T-helper 9 cell (primary cell): Measurements from ENCODE around the gene FSD1.
"Not testable (repeated sequence)": the region's sequence is repeated elsewhere in the genome, so short reads cannot be mapped to it uniquely, and the experiment has no call there.

ENCODE experiments used
- DNase-seq: peaks from one replicate; pipeline ENCODE4 v3.0.0-alpha.2; 2020

Gene FSD1

DNA sequence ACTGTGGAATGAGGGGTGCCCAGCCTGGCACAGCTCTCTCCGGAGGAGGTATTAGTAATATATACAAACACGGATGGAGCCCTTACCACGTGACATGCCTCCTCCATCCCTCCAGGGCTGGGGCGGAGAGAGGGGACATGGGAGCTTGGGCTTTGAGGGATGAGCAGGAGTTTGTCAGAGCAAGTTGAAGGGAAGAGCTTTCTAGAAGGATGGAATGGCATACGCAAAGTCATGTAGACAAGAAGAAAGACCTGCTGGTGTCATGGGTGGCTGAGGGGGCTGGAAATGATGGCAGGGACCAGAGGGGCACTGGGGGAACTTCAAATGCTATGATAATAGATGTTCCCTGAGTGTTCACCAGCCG lies 41.6 kb downstream of the FSD1 start:
- DNase-seq = no peak

DNA sequence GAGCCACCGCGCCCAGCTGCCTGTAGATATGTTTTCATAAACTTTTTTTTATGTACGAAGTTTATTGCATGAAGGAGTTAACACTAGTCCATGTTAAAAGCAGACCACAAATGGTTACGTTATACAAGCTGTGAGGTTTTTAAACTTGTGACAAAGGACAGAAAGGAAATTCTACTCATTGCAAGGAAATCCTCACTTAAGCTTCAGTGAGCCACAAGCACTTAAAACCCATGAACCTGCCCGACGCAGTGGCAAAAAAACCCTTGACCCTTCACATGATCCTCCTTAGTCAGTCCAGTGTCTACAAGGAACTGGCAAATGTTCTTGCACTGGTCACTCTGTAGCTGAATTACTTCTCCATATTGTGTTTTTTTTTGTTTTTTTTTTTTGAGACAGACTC lies 43.1 kb downstream of the FSD1 start:
- DNase-seq = no peak

DNA sequence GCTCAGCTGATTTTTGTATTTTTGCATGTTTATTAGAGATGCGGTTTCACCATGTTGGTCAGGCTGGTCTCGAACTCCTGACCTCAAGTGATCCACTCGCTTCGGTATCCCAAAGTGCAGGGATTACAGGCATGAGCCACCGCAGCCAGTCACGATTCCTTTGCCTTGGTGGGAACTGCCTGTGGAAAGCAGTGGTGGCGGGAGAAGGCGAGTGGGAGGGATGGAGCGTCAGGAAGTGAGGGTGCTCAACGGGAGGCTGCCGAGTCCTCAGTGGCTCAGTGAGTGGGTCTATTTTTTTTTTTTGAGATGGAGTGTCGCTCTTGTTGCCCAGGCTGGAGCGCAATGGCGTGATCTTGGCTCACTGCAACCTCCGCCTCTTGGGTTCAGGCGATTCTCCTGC lies 44.8 kb downstream of the FSD1 start:
- DNase-seq = not testable (repeated sequence)

DNA sequence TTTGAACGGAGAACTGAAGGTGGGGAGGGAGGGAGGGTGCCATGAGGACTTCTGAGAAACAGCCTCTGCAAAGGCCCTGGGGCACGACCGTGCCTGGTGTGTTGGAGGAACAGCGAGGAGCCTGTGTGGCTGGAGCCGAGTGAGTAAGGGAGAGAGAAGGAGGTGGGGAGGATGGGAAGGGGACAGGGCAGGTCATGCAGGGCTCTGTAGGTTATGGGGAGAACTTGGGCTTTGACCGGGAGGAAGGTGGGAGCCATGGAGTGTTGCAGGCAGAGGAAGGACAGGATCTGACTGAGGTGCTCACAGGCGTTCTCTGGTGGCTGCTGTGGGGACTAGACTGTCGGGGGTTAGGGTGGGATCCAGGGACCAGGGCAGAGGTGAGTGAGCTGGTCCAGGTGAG lies 45.7 kb downstream of the FSD1 start:
- no peak for DNase-seq

DNA sequence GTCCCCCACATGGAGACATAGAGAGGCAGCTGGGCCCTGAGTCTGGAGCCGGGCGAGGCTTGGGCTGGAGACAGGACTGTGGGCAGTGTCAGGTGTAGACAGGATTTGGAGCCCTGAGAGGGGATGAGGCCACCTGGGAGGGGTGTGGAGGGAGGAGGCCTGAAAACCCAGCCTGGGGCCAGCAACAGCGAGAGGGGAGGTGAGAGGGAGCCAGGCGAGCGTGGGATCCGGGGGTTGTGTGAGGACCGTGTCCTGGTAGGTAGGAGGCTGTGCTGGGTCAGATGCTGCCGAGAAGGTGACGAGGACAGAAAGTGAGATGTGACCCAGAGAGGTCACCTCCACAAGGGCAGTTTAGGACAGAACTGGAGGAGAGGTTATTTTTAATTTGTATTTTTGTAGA lies 46.3 kb downstream of the FSD1 start:
- DNase-seq = no peak

DNA sequence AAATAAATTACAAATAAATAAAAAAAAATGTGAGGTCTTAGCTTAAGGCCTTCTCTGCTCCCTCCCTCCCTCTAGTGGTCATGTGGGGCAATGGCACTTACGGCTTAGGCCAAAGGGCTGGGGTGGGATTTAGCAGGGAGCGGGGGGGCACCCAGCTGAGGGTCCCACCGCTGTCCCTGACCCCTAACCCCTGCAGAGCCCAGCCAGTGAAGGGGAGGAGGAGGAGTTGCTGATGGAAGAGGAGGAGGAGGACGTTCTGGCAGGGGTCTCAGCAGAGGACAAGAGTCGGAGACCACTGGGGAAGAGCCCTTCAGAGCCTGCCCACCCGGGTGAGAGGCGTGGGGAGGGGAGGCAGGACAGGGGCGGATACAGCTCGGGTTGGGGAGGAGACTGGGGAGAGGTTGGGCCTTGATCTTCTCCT lies 48.3 kb downstream of the FSD1 start:
- DNase-seq = peak; percentile 49

DNA sequence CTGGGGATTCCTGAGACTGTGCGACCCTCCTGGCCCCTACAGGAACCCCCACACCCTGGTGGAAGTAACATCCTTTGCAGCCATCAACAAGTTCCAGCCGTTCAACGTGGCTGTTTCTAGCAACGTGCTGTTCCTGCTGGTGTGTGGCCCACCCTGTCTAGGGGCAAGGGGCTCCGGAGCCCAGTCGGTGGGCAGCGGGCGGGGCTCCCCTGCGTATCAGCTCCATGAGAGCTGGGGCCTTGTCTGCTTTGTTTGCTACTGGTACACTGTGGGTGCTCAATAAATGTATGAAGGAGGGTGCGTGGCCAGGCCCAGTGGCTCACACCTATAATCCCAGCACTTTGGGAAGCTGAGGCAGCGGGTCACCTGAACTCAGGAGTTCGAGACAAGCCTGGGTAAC lies 49.9 kb downstream of the FSD1 start:
- DNase-seq = no peak

DNA sequence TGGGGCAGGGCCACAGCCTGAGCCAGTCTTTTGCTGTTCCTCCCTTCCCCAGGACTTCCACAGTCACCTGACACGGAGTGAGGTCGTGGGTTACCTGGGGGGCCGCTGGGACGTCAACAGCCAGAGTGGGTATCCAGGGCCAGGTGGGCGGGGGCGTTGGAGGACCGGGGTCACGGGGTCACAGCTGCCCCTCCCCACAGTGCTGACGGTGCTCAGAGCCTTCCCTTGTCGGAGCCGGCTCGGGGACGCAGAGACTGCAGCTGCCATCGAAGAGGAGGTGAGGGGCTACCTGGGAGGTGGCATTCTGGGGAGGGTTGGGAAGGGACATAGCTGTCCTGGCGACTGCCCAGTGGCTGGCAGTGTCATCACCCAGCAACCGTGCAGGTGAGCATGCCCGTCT lies 50.5 kb downstream of the FSD1 start:
- DNase-seq = no peak

DNA sequence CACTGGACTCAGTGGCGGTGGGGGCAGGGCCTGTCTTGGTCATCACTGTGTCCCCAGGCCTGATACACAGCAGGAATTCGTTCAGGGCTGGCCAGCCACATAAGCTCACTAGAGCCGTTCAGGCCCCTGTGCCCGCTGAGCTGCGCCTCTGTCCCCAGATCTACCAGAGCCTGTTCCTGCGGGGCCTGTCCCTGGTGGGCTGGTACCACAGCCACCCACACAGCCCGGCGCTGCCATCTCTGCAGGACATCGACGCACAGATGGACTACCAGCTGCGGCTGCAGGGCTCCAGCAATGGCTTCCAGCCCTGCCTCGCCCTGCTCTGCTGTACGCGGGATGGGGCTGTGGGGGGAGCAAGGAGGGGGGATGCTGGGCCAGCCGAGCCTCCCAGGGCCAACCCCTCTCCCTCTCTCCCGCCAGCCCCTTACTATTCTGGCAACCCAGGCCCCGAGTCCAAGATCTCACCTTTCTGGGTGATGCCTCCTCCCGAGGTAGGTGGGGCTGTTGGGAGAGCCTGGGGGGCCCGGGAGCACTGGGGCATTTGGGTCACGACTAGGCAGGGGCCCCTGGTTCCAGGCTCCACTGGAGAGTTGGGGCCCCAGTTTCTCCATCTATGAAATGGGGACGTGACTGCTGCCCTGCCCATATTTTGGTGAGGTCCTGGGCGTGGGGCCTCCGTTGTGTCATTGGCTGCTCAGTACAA lies 52.8 kb downstream of the FSD1 start:
- no peak for DNase-seq

DNA sequence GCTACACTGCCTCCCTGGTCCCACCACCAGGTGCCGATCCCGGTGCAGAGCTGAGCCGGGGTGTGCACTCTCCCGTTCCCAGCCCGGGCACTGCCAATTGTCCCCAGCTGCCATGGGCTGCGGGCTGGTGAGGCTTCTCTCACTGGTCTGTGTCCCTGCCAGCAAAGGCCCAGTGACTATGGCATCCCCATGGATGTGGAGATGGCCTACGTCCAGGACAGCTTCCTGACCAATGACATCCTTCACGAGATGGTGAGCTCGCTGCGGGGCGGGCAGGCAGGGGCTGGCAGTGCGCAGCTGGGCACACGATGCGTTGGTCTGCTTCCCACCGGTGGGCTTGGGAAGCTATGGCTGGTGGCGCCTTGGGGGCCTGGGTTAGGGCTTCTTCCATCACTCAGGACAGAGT lies 53.5 kb downstream of the FSD1 start:
- DNase-seq = no peak

DNA sequence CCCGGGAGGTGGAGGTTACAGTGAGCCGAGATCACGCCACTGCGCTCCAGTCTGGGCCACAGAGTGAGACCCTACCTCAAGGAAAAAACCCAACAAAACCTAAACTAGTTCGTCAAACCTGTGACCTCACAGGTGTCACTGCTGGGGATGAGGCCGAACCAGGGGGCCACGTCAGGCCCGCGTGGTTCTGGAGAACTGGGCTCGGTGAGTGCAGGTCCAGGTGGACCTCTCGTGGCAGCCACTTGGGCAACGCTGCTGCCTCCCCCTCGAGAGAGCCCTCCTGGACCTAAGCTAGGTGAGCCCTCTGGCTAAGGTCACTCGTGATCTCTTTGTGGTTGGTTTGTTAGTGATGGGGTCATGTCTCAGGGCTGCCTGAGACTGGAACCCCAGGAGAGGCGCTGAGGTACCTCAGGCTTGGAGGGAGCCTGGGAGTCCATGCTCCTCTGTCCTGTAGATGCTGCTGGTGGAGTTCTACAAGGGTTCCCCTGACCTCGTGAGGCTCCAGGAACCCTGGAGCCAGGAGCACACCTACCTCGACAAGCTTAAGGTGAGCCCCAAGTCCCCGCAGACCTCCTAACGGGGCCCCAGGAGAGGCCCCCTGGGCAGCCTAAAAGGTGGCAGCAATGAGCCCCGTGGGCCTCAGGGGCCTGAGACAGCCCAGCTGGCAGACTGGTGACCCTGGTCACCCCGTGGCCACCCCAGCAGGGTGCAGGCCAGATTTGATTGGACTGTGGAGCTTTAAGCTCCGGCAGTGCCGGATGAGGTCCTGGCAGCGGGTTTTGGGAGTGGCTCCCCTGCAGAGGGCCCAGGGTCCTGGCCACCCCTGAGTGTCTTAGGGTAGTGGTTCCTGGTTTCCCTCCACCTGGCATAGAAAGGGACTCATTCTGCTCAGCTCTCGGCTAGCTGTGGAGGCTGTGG lies 54.6 kb downstream of the FSD1 start:
- no peak for DNase-seq

DNA sequence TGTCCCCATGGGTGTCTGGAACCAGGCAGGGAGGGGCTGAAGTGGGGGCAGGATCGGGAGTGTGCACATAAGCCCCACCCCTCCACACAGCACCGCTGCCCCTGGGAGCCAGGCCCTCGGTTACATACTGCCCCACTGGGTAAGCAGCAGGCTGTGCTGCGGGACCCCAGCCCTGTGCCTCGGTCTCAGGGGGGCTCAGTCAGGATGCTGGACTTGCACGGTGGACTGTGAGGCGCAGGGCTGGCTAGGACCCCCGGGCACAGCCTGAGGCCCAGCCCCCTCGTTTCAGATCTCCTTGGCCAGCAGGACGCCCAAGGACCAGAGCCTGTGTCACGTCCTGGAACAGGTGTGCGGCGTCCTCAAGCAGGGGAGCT lies 55.2 kb downstream of the FSD1 start:
- DNase-seq = no peak

DNA sequence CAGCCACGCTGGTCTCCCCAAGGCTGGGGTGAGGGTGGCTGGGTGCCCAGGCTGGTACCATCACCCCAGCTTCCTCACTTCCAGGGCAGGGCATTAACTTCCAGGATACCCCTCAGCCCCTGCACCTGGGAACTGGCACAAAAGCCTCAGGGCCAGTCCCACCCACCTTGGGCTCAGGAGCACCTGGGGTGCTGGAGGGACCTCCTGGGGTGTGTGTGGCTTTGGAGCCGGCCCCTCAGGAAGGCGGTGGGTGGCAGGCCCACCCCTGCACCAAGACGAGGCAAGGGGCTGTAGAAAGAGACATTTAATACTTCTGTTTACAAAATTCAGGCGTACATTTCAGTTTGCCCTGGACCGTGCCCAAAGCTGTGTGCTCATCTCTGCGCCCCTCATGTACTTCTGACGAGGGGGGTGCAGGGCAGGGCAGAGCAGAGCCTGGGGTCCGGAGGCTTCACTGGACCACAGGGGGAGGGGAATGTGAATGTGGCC lies 55.7 kb downstream of the FSD1 start:
- no peak for DNase-seq

DNA sequence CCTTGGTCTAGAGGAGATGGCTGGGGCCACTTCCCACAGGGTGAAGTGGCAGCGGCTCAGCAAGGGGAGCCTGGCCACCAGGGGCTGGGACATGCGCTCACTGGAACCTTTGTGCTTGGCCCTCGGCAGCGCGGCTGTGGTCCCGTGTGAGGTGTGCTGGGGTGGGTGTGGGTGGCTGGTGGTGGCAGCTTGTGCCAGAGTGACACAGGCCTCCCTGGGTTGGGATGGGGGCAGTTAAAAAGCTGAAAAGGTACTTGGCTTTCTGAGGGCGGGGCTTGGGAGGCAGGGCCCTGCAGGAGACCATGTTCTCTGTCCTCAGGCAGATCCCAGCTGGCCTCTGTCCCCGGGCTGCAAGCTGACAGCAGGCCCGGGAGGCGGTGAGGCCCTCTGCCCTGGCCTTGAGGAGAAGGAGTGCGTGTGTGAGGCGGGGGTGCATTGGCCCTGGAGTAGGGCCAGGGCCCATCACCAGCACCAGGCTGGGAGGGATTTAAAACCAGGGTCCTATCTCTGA lies 56.3 kb downstream of the FSD1 start:
- DNase-seq = no peak

DNA sequence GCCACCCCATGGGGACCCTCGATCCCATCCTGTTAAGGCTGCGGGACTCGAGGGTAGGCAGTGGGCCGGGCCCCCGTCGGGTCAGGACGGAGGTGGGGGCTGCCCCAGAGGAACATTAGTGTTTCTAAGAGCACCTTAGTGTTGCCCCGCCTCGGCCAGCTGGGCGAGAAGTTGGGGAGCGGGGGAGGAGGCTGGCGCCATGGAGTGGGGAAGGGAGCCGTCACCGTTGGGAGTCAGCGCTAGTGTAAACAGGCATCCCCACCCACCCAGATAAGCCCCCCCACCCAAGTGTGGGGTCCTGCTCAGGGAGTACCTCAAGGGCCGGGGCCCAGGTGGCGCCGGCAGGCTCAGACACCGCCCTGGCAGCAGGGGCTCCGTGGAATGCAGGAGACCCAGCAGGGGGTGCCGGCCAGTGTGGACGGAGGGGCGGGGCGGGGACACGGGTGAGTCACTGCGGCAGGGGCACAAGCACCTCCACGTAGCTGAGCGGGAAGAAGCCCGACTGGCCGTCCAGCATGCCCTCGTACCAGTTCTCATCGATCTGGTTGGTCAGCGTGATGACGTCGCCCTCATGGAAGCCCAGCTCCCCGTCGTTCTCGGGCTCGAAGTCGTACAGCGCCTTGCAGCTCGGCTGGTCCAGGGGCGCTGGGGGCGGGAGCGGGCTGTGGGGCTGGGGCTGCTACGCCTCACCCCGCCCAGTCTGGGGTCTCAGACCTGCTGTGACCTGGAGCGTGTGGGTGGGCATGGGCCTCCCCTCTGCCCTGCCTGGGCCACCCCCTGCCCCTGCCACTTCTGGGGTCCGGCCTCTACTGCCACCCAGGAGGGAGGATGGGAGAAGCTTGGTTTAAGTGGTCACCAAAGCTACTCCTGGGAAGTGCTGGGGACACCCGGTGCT lies 57.0 kb downstream of the FSD1 start:
- DNase-seq = no peak

DNA sequence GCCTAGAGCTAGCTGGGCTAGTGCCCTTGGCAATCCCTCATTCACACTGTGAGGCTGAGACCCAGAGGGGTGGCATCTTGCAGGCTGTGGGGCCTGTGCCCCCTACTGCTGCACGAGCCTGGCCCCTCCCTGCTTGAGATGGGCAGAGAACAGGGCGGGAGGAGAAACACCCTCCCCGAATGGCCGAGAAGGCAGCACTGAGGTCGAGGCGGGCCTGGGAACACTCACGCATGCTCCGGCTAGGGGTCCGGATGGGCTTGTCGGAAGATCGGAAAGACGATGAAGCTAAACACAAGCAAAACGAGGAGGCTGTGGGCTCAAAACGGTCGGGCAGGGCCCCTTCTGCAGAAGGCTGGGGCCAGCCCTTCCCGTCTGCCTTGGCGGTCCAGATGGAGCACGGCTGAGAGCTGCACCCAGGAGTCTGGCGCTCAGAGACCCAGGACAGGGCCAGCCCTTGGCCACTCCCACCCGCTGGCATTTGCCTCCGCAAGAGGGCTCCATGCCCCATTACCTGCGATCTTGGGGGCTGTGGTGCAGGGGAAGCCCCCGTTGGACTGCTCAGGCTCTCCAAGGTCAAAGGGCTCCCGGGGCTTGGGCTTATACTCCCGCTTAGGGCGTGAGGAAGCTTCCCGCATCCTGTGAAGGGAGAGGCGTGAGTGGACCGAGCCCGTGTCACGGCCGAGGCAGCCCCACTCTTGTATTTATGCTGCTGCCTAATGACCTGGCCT lies 57.9 kb downstream of the FSD1 start:
- no peak for DNase-seq

DNA sequence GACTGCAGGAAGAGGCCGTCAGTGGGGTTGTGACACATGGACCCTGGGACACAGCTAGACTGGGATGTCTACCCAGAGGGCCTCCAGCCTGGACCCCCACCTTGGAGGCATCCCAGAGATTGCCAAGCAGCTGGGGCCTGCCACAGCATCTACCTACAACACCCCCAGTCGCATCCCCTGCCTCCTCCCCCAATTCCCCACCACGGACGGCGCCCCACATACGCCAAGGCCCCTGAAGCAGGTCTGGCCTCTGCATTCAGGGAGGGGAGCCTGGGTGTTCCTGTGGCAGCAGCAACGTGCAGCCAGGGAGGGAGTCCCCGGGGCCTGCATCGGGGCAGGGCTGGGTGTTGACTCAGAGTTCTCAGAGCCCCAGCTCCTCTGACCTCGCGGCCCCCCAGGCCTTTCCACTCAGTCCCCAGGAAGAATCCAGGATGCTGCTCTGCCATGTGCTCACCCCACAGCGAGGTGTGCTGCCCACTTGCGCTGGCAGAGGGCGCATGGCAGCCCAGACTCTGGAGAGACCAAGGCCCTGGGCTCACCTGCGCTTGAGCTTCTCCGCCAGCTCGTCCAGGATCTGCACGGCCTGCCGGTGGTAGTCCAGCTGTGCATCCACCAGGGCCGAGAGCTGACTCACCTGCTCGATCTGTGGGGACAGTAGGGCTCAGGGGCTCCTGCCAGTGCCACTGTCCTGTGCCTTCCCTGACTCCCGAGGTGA lies 58.6 kb downstream of the FSD1 start:
- no peak for DNase-seq

DNA sequence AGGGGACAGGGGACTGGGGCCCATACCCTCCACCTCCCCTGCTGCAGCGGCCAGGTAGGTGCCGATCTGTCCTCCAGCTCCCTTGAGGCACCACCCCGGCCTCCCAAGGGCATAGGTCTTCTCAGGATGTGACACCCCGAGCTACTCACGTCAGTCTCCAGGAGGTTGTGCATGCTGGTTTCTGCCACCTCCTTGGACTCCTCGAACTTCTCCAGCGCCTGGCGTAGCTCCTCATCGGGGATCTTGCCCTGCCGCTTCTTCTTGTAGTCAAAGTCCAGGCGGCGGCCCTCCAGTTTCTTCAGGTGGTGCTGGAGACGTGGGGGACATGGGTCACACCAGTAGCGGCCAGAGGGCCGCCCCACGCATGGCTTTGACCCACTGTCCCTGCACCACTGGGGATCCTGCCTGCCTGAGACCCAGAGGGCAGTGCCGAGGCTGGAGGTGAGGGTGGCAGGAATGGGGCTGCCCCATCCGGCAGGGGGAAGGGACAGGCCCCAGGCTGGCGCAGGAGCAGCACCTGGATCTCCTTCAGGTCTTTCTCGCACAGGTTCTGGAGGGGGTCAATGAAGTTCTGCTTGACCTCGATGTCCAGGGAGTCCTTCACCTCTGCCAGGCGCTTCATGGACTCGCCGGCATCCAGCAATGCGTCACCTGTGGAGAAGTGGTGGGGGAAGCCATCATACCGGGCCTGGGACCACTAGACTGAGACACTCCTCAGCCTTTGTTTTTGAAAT lies 59.3 kb downstream of the FSD1 start:
- no peak for DNase-seq

DNA sequence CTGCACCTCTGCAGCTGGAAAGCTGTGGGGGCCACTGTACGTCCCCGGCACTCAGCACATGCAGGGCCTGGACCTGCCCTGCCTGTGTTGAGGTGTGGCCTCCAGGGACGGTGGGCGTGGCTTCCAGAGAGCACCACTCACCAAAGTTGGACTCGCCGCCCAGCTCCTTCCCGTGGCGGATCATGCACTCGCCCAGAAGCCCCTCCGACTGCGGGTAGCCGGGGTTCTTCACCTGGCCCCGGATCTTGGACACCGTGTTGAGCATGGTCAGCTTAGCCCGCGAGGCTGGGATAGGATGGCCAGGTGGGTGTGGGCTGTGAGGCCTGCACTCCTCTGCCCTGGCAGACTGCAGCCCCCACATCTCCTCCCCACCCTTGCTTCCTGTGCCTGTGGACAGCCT lies 60.9 kb downstream of the FSD1 start:
- DNase-seq = no peak

DNA sequence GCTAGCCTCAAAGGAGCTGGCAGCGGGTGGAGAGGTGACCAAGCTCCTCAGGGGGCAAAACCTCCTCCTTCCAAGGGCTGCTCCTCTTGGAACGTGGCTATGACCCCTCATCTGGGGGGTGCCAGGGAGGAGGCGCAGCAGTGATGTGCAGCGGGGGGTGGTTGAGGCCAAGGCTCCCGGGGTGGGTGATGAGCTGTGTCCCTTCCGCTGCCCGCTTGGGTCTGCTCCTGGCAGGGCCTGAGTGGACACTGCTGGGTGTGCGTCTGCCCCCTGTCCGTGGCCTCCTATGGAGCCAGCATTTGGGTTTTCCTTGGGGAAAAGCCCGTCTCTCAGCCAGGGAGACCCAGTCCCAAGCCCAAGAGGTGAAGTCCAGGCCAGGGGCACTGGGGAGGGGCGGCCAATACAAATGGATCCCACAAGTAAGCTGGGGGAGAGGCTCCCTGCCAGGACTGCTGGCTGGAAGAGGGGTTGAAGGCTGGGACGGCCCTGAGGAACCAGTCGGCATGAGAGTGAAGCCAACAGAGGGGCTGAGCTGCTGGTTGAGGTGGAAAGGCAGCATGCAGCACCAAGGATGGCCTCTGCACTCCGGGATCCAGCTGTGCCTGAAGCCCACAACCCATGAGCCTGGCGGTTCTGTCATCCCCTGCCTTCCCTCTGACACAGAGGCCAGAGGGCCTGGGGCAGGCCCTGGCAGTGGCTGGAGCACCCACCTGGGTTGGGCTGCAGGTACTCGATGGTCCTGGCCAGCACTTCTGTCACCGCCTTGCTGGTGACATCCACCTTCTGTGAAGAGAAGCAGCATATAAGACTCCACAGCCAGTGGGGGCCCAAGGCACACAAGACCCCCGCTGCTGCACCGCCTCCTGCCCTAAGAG lies 61.6 kb downstream of the FSD1 start:
- DNase-seq = no peak
